IMR-90 (cell line): ENCODE data around the gene CDHR3. TPM values are rescaled to one million over a fixed set of nuclear protein-coding genes. Genes with fewer than 3 reads are reported as not detected.

Experiments
- ATAC-seq: fragments of 200-7000 bp; cut with Tn5 transposase; 2 replicates; pipeline ENCODE4 v1.9.1; 2020; ENCODE audit warnings: low read depth, mild to moderate bottlenecking, moderate library complexity
- BruUV-seq: library from RNA; stranded (reverse); fragments of 400-500 nt; replicated peaks from 2 replicates; lab custom pipeline; 2021; lab: Mats Ljungman, UMichigan
- CTCF ChIA-PET: fragments of 300-600 bp; formaldehyde crosslinking; extraction: SDS; loops from one replicate; lab custom pipeline; 2021; ENCODE audit warnings: antibody characterized with exemption; lab: Yijun Ruan, JAX
- POLR2A ChIA-PET: fragments of 300-600 bp; sonication (Branson Sonifier 250); formaldehyde crosslinking; loops from one replicate; lab custom pipeline; 2022; ENCODE audit warnings: antibody characterized with exemption; ENCODE audit not compliant: unreplicated experiment; lab: Charles Lee
- DNase-seq: peaks from one replicate; pipeline ENCODE4 v3.0.0; 2013
- H2AFZ ChIP-seq: replicated peaks from 2 replicates; pipeline ENCODE3; 2013; ENCODE audit warnings: low read length, mild to moderate bottlenecking; ENCODE audit not compliant: poor library complexity
- H2AK5ac ChIP-seq: 2 replicates; pipeline ENCODE4 v1.6.1; 2013; ENCODE audit warnings: low read depth, low read length, inconsistent platforms
- H2AK9ac ChIP-seq: replicated peaks from 2 replicates; pipeline ENCODE3; 2013; ENCODE audit warnings: mild to moderate bottlenecking, low read depth, low read length, moderate library complexity; ENCODE audit not compliant: poor library complexity
- H2BK120ac ChIP-seq: 2 replicates; pipeline ENCODE4 v1.6.1; 2013; ENCODE audit warnings: low read depth, low read length, inconsistent platforms
- H2BK15ac ChIP-seq: 3 replicates; pipeline ENCODE4 v1.6.1; 2013; ENCODE audit warnings: low read depth, low read length, inconsistent platforms
- H2BK20ac ChIP-seq: 2 replicates; pipeline ENCODE4 v1.6.1; 2013; ENCODE audit warnings: low read depth, mild to moderate bottlenecking, inconsistent platforms, low read length, moderate library complexity
- H2BK5ac ChIP-seq: 2 replicates; pipeline ENCODE4 v1.6.1; 2013; ENCODE audit warnings: mild to moderate bottlenecking, low read depth, low read length, inconsistent platforms; ENCODE audit not compliant: poor library complexity, severe bottlenecking
- H3K14ac ChIP-seq: replicated peaks from 2 replicates; pipeline ENCODE4 v1.6.1; 2013; ENCODE audit warnings: low read depth, low read length, inconsistent platforms
- H3K18ac ChIP-seq: 2 replicates; pipeline ENCODE4 v1.6.1; 2013; ENCODE audit warnings: low read depth, low read length, control low read depth
- H3K23ac ChIP-seq: 2 replicates; pipeline ENCODE4 v1.6.1; 2013; ENCODE audit warnings: low read depth, low read length, inconsistent platforms
- H3K27ac ChIP-seq: 2 replicates; pipeline ENCODE4 v1.5.1; 2013; ENCODE audit warnings: mild to moderate bottlenecking, control low read depth, low read length; ENCODE audit not compliant: insufficient read depth
- H3K27me3 ChIP-seq: 2 replicates; pipeline ENCODE4 v1.6.1; 2013; ENCODE audit warnings: low read length; ENCODE audit not compliant: control insufficient read depth, insufficient read depth
- H3K36me3 ChIP-seq: 2 replicates; pipeline ENCODE4 v1.6.1; 2013; ENCODE audit warnings: low read length, mixed read lengths; ENCODE audit not compliant: control insufficient read depth, insufficient read depth
- H3K4ac ChIP-seq: 2 replicates; pipeline ENCODE4 v1.6.1; 2013; ENCODE audit warnings: low read depth, low read length, inconsistent platforms
- H3K4me1 ChIP-seq: 2 replicates; pipeline ENCODE4 v1.6.1; 2013; ENCODE audit warnings: low read length, mixed read lengths; ENCODE audit not compliant: control insufficient read depth, insufficient read depth
- H3K4me2 ChIP-seq: 2 replicates; pipeline ENCODE4 v1.6.1; 2013; ENCODE audit warnings: low read depth, mild to moderate bottlenecking, control low read depth, low read length, moderate library complexity
- H3K4me3 ChIP-seq: 2 replicates; pipeline ENCODE4 v1.5.1; 2013; ENCODE audit warnings: low read depth, mild to moderate bottlenecking, control low read depth, low read length, moderate library complexity; ENCODE audit not compliant: insufficient read depth
- H3K56ac ChIP-seq: 2 replicates; pipeline ENCODE4 v1.6.1; 2013; ENCODE audit warnings: low read length, inconsistent platforms; ENCODE audit not compliant: insufficient read depth; ENCODE audit errors: extremely low read depth
- H3K79me1 ChIP-seq, 2 experiments: 2 replicates each; pipeline ENCODE4 v1.6.1; 2013; ENCODE audit warnings: low read length in 2 of 2, inconsistent platforms in 1 of 2, low read depth in 1 of 2
- H3K9ac ChIP-seq: 2 replicates; pipeline ENCODE4 v1.6.1; 2013; ENCODE audit warnings: low read depth, low read length, control low read depth
- H3K9me1 ChIP-seq: 2 replicates; pipeline ENCODE4 v1.6.1; 2013; ENCODE audit warnings: low read length, inconsistent platforms; ENCODE audit not compliant: insufficient read depth
- H3K9me3 ChIP-seq: 2 replicates; pipeline ENCODE4 v1.6.1; 2013; ENCODE audit warnings: low read length; ENCODE audit not compliant: control insufficient read depth, insufficient read depth
- H4K20me1 ChIP-seq: 2 replicates; pipeline ENCODE4 v1.6.1; 2013; ENCODE audit warnings: low read length, inconsistent platforms; ENCODE audit not compliant: insufficient read depth
- H4K5ac ChIP-seq: 2 replicates; pipeline ENCODE4 v1.6.1; 2013; ENCODE audit warnings: mild to moderate bottlenecking, low read depth, low read length, control low read depth
- H4K8ac ChIP-seq, 2 experiments: 2 replicates each; pipeline ENCODE4 v1.6.1; 2013; ENCODE audit warnings: low read depth in 2 of 2, low read length in 2 of 2, control low read depth in 1 of 2, inconsistent platforms in 1 of 2
- H4K91ac ChIP-seq: 2 replicates; pipeline ENCODE4 v1.6.1; 2013; ENCODE audit warnings: low read depth, low read length, inconsistent platforms; ENCODE audit not compliant: insufficient read depth
- BHLHE40 ChIP-seq: fragments of 150-350 bp; IDR thresholded peaks from 2 replicates; pipeline ENCODE4 v1.6.1; 2016; ENCODE audit warnings: mild to moderate bottlenecking, low read depth, low read length
- CEBPB ChIP-seq: IDR thresholded peaks from 2 replicates; pipeline ENCODE4 v1.6.1; 2012; ENCODE audit warnings: low read depth, low read length, improper control_type of control experiment
- CHD1 ChIP-seq: IDR thresholded peaks from 2 replicates; pipeline ENCODE4 v1.6.1; 2012; ENCODE audit warnings: low read depth, low read length, improper control_type of control experiment
- FOS ChIP-seq: fragments of 150-350 bp; IDR thresholded peaks from 2 replicates; pipeline ENCODE4 v1.6.1; 2016; ENCODE audit warnings: low read depth, low read length
- MAFK ChIP-seq: IDR thresholded peaks from 2 replicates; pipeline ENCODE4 v1.6.1; 2012; ENCODE audit warnings: low read depth, low read length, improper control_type of control experiment
- MAZ ChIP-seq: IDR thresholded peaks from 2 replicates; pipeline ENCODE4 v1.6.1; 2012; ENCODE audit warnings: low read depth, mild to moderate bottlenecking, low read length, improper control_type of control experiment, moderate library complexity, borderline replicate concordance
- MXI1 ChIP-seq: IDR thresholded peaks from 2 replicates; pipeline ENCODE4 v1.6.1; 2012; ENCODE audit warnings: low read depth, mild to moderate bottlenecking, low read length, moderate library complexity, borderline replicate concordance
- NFE2L2 ChIP-seq: fragments of 150-350 bp; IDR thresholded peaks from 2 replicates; pipeline ENCODE4 v1.6.1; 2016; ENCODE audit warnings: low read depth, mild to moderate bottlenecking, low read length
- RAD21 ChIP-seq: IDR thresholded peaks from 2 replicates; pipeline ENCODE4 v1.6.1; 2012; ENCODE audit warnings: low read length, improper control_type of control experiment
- RCOR1 ChIP-seq: IDR thresholded peaks from 2 replicates; pipeline ENCODE4 v1.6.1; 2012; ENCODE audit warnings: mild to moderate bottlenecking, low read length, improper control_type of control experiment; ENCODE audit not compliant: insufficient replicate concordance
- RFX5 ChIP-seq: IDR thresholded peaks from 2 replicates; pipeline ENCODE4 v1.8.0; 2012; ENCODE audit warnings: low read depth, mild to moderate bottlenecking, low read length, moderate library complexity
- SMC3 ChIP-seq: fragments of 150-350 bp; IDR thresholded peaks from 2 replicates; pipeline ENCODE4 v1.6.1; 2016; ENCODE audit warnings: low read depth, mild to moderate bottlenecking, antibody characterized with exemption, low read length, moderate library complexity
- WGBS, 2 experiments: methylation state at CpG; one replicate each; pipeline versions ENCODE4 v1.1.5 to v1.1.7; 2013; ENCODE audit warnings: missing lambda C conversion rate in 2 of 2; ENCODE audit not compliant: insufficient read length in 1 of 2; ENCODE audit errors: extremely low coverage in 2 of 2; 5-methylcytosine and 5-hydroxymethylcytosine counted together
- dilution Hi-C: fragments of 300-500 bp; cut with HindIII; formaldehyde crosslinking; loops from one replicate; pipeline ENCODE4 v1.14.3; 2018; ENCODE audit warnings: low sequenced_read_pairs; ENCODE audit not compliant: unreplicated experiment
- in situ Hi-C: fragments of 300-500 bp; cut with MboI; formaldehyde crosslinking; loops from 3 replicates; pipeline ENCODE4 v1.14.3; 2019; ENCODE audit warnings: low sequenced_read_pairs, inconsistent platforms, mixed read lengths
- intact Hi-C: fragments of 100-400 bp; cut with micrococcal nuclease; formaldehyde crosslinking; loops from 2 replicates; pipeline ENCODE4 v1.10.0; 2022
- polyA plus RNA-seq, 3 experiments: library from polyadenylated mRNA; depleted of rRNA; stranded (reverse); fragments of >200 nt; gene quantifications; 2 replicates each; pipeline ENCODE4 v1.2.3, GENCODE V29; 2012; ENCODE audit warnings: low replicate concordance in 1 of 3
- total RNA-seq: library from RNA; depleted of rRNA; stranded (reverse); fragments of >200 nt; gene quantifications from 2 replicates; pipeline ENCODE4 v1.2.3, GENCODE V29; 2012
- TF ChIP-seq, protein P1 (sequence below): conservative IDR thresholded peaks from 2 replicates; pipeline ENCODE4 v1.5.1; 2012; ENCODE audit warnings: mild to moderate bottlenecking, low read depth, low read length, improper control_type of control experiment
- TF ChIP-seq, protein P2 (sequence below): fragments of 150-350 bp; IDR thresholded peaks from 2 replicates; pipeline ENCODE4 v1.6.1; 2016; ENCODE audit warnings: low read depth, mild to moderate bottlenecking, low read length, moderate library complexity, borderline replicate concordance
- TF ChIP-seq, protein P3 (sequence below): fragments of 150-350 bp; IDR thresholded peaks from 2 replicates; pipeline ENCODE4 v1.6.1; 2017; ENCODE audit warnings: mild to moderate bottlenecking, antibody characterized with exemption, low read length, low read depth

The CDHR3 gene
- total and polyA plus RNA-seq, 2 of the 4 experiments (the other 2 are of a cell fraction), result 0.96 to 1.6 TPM

DNA sequence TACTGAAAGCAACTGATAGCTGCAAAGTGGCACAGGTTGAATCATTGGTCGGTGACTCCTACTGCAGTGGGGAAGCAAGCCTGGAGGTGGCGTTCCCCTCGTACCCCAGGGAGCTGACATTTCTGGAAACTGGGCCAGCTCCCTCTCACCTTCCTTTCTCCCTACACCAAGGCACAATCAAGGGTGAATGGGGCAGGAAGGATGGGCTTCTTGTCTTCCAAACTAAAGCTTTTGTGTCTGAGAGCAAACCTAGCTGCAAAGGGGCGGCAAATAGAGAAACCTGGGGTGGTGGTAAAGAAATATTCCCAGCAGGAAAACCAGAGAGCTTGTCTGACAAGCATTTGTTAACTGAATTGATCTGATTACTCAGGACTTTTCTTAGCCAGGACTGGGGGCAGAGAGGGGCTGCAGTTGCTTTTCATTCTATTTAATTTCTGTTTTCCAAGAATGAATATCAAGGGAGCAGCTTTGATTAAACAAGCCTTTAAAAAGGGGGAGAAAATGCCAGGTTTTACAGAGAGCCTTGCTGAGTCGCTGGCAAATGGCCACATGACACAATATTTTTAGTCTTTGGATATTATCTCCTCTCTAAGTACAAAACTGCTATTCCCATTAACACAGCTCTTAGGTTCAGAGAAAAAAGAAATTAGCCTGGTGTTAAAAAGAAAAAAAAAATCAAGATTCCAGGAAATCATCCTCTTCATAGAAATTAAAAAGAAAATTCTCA is 27.8 kb downstream of the CDHR3 start:
- intact Hi-C loops, result no loop called here

More for the DNA sequence above, 27.8 kb downstream of the CDHR3 start:
- Histone ChIP-seq H3K27ac (no peak overlapping the region), H3K36me3 (no peaks in the 10 kb centered on the region), H3K9me1 (no peaks in the 10 kb centered on the region), H3K4me1 (peaks cover 2% of the 10 kb centered on the region; the same call in 1 of the 2 replicates), H3K4me3 (no peak overlapping the region), H3K9ac (no peak overlapping the region), H2BK20ac (no peak overlapping the region), H4K5ac (no peak overlapping the region), H3K27me3 (peaks cover 56% of the 10 kb centered on the region), H3K4ac (no peak overlapping the region), H2AFZ (no peak overlapping the region), H2AK9ac (no peak overlapping the region), H2BK120ac (no peak overlapping the region), H2BK5ac (no peak overlapping the region), H4K91ac (no peak overlapping the region), H4K20me1 (no peaks in the 10 kb centered on the region), H3K14ac (no peak overlapping the region), H3K4me2 (no peak overlapping the region), H3K9me3 (no peaks in the 10 kb centered on the region), H2BK15ac (no peak overlapping the region), H3K56ac (no peak overlapping the region), H3K18ac (no peak overlapping the region), H2AK5ac (no peak overlapping the region), H4K8ac (no peak overlapping the region), H3K79me1 (no peaks in the 10 kb centered on the region), H3K23ac (no peak overlapping the region)
- ChIA-PET CTCF (interaction anchor here (1.2 kb wide), 1 partner anchor 9 kb away, joined by 3 read pairs; no protein-coding TSS in a partner anchor), POLR2A (no interaction called here)
- no TSS peak for BruUV-seq
- dilution Hi-C loops, result no loop called here
- in situ Hi-C loops, result no loop called here
- DNase-seq (no peak), ATAC-seq (no peak)
- TF ChIP-seq CEBPB, result no peak
- TF ChIP-seq BHLHE40, result no peak
- TF ChIP-seq CHD1, result no peak
- no peak for TF ChIP-seq MXI1
- TF ChIP-seq SMC3, result no peak
- TF ChIP-seq, protein P1, sequence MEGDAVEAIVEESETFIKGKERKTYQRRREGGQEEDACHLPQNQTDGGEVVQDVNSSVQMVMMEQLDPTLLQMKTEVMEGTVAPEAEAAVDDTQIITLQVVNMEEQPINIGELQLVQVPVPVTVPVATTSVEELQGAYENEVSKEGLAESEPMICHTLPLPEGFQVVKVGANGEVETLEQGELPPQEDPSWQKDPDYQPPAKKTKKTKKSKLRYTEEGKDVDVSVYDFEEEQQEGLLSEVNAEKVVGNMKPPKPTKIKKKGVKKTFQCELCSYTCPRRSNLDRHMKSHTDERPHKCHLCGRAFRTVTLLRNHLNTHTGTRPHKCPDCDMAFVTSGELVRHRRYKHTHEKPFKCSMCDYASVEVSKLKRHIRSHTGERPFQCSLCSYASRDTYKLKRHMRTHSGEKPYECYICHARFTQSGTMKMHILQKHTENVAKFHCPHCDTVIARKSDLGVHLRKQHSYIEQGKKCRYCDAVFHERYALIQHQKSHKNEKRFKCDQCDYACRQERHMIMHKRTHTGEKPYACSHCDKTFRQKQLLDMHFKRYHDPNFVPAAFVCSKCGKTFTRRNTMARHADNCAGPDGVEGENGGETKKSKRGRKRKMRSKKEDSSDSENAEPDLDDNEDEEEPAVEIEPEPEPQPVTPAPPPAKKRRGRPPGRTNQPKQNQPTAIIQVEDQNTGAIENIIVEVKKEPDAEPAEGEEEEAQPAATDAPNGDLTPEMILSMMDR, result no peak
- no peak for TF ChIP-seq MAZ
- TF ChIP-seq, protein P2, sequence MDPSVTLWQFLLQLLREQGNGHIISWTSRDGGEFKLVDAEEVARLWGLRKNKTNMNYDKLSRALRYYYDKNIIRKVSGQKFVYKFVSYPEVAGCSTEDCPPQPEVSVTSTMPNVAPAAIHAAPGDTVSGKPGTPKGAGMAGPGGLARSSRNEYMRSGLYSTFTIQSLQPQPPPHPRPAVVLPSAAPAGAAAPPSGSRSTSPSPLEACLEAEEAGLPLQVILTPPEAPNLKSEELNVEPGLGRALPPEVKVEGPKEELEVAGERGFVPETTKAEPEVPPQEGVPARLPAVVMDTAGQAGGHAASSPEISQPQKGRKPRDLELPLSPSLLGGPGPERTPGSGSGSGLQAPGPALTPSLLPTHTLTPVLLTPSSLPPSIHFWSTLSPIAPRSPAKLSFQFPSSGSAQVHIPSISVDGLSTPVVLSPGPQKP, result no peak
- no peak for TF ChIP-seq RFX5
- no peak for TF ChIP-seq RCOR1
- TF ChIP-seq, protein P3, sequence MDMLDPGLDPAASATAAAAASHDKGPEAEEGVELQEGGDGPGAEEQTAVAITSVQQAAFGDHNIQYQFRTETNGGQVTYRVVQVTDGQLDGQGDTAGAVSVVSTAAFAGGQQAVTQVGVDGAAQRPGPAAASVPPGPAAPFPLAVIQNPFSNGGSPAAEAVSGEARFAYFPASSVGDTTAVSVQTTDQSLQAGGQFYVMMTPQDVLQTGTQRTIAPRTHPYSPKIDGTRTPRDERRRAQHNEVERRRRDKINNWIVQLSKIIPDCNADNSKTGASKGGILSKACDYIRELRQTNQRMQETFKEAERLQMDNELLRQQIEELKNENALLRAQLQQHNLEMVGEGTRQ, result no peak
- no peak for TF ChIP-seq NFE2L2
- TF ChIP-seq FOS, result no peak
- no peak for TF ChIP-seq RAD21
- TF ChIP-seq MAFK, result no peak
- no CpG with 5 or more reads among the region's 5 CpGs for WGBS, 2 experiments
